GM12878 (cell line): Measurements from ENCODE around the gene CUZD1. TPM values are rescaled to one million over a fixed set of nuclear protein-coding genes. Genes with fewer than 3 reads are reported as not detected.

ENCODE experiments used
- ATAC-seq: fragments of 200-7000 bp; cut with Tn5 transposase; 3 replicates; pipeline ENCODE4 v1.9.1; 2020; ENCODE audit warnings: mild to moderate bottlenecking, moderate library complexity
- BruUV-seq: library from RNA; stranded (reverse); fragments of 400-500 nt; replicated peaks from 2 replicates; lab custom pipeline; 2021; lab: Mats Ljungman, UMichigan
- CTCF ChIA-PET: fragments of 300-600 bp; sonication (Branson Sonifier 250); formaldehyde crosslinking; extraction: SDS; loops from one replicate; lab custom pipeline; 2021; ENCODE audit warnings: inconsistent platforms; lab: Yijun Ruan, JAX
- POLR2A ChIA-PET: fragments of 350-600 bp; formaldehyde crosslinking; extraction: SDS; loops from one replicate; lab custom pipeline; 2021; ENCODE audit warnings: inconsistent platforms; lab: Charles Lee
- RAD21 ChIA-PET: fragments of 300-600 bp; sonication (Branson Sonifier 250); formaldehyde crosslinking; loops from one replicate; lab custom pipeline; 2023; ENCODE audit warnings: antibody characterized with exemption; ENCODE audit not compliant: unreplicated experiment; lab: Charles Lee
- SMC1A ChIA-PET: fragments of 300-600 bp; sonication (Branson Sonifier 250); formaldehyde crosslinking; loops from one replicate; lab custom pipeline; 2023; ENCODE audit not compliant: unreplicated experiment, uncharacterized antibody; lab: Charles Lee
- DNase-seq: peaks from one replicate; pipeline ENCODE4 v3.0.0-alpha.2; 2011; ENCODE audit warnings: low read depth, low spot score
- FAIRE-seq: peaks from 3 replicates; lab custom pipeline; 2011; peaks lifted over from hg19 to GRCh38; lab: Jason Lieb, UNC
- H2AFZ ChIP-seq: 2 replicates; pipeline ENCODE4 v1.6.0; 2011; ENCODE audit warnings: low read depth, low read length, control low read depth; ENCODE audit not compliant: control insufficient read depth
- H3K27ac ChIP-seq: 2 replicates; pipeline ENCODE4 v1.5.1; 2011; ENCODE audit warnings: control low read depth; ENCODE audit not compliant: control insufficient read depth, insufficient read depth
- H3K27me3 ChIP-seq, 2 experiments: replicated peaks in 1 of 2; 2 replicates each; pipeline versions ENCODE4 v1.6.0 to v1.6.1; 2011; ENCODE audit warnings: low read length in 1 of 2; ENCODE audit not compliant: control insufficient read depth in 2 of 2, insufficient read depth in 2 of 2
- H3K36me3 ChIP-seq, 2 experiments: 2 replicates each; pipeline ENCODE4 v1.5.1; 2011; ENCODE audit warnings: low read length in 1 of 2; ENCODE audit not compliant: control insufficient read depth in 2 of 2, insufficient read depth in 2 of 2
- H3K4me1 ChIP-seq: 2 replicates; pipeline ENCODE4 v1.6.1; 2011; ENCODE audit warnings: mild to moderate bottlenecking, low read length, moderate library complexity, mixed read lengths; ENCODE audit not compliant: control insufficient read depth, insufficient read depth
- H3K4me2 ChIP-seq: 2 replicates; pipeline ENCODE4 v1.6.0; 2011; ENCODE audit warnings: control low read depth; ENCODE audit not compliant: control insufficient read depth, insufficient read depth
- H3K4me3 ChIP-seq: fragments of 200-600 bp; sonication (generic); 2 replicates; pipeline ENCODE4 v1.5.1; 2016
- H3K79me2 ChIP-seq: 2 replicates; pipeline ENCODE4 v1.6.0; 2011; ENCODE audit warnings: low read length; ENCODE audit not compliant: control insufficient read depth, insufficient read depth
- H3K9ac ChIP-seq: 2 replicates; pipeline ENCODE4 v1.8.0; 2011; ENCODE audit warnings: low read length, control low read depth, mixed read lengths; ENCODE audit not compliant: control insufficient read depth, insufficient read depth
- H3K9me3 ChIP-seq: replicated peaks from 3 replicates; pipeline ENCODE4 v1.5.1; 2011; ENCODE audit warnings: mild to moderate bottlenecking, low read length; ENCODE audit not compliant: control insufficient read depth, insufficient read depth
- H4K20me1 ChIP-seq: 2 replicates; pipeline ENCODE4 v1.6.0; 2011; ENCODE audit not compliant: control insufficient read depth, insufficient read depth
- ASH2L ChIP-seq: fragments of 300-600, 200-600 bp; sonication (generic); IDR thresholded peaks from 2 replicates; pipeline ENCODE4 v1.6.1; 2017; ENCODE audit warnings: low read depth, mild to moderate bottlenecking, borderline replicate concordance
- CHD2 ChIP-seq: IDR thresholded peaks from 2 replicates; pipeline ENCODE4 v1.6.1; 2011; ENCODE audit warnings: low read depth, low read length, improper control_type of control experiment, borderline replicate concordance
- CREM ChIP-seq: IDR thresholded peaks from 2 replicates; pipeline ENCODE4 v1.6.1; 2014; ENCODE audit warnings: antibody characterized with exemption, low read depth
- CTCF ChIP-seq, 3 experiments: IDR thresholded peaks in 2 of 3; conservative IDR thresholded peaks in 1 of 3; 2 replicates each; pipeline ENCODE4 v1.5.1; 2011; ENCODE audit warnings: low read depth in 3 of 3, low read length in 3 of 3, mild to moderate bottlenecking in 3 of 3, control low read depth in 2 of 3, moderate library complexity in 2 of 3, inconsistent platforms in 1 of 3, mixed read lengths in 1 of 3; ENCODE audit not compliant: control insufficient read depth in 2 of 3, insufficient read depth in 1 of 3; ENCODE audit errors: extremely low read depth in 1 of 3
- IKZF2 ChIP-seq, 2 experiments: fragments of 450-650 bp; IDR thresholded peaks; 2 replicates each; pipeline ENCODE4 v1.6.1; 2017; ENCODE audit warnings: mild to moderate bottlenecking in 2 of 2, moderate library complexity in 2 of 2
- MTA2 ChIP-seq: fragments of 450-650 bp; IDR thresholded peaks from 2 replicates; pipeline ENCODE4 v1.6.1; 2016; ENCODE audit warnings: low read depth, mild to moderate bottlenecking, moderate library complexity
- MYB ChIP-seq: fragments of 150-350 bp; IDR thresholded peaks from 2 replicates; pipeline ENCODE4 v1.6.1; 2014; ENCODE audit warnings: mild to moderate bottlenecking, low read depth, low read length, borderline replicate concordance
- POU2F2 ChIP-seq: IDR thresholded peaks from 3 replicates; pipeline ENCODE4 v1.6.1; 2011; ENCODE audit warnings: low read depth, mild to moderate bottlenecking, low read length, borderline replicate concordance
- RB1 ChIP-seq: fragments of 450-650 bp; formaldehyde crosslinking; IDR thresholded peaks from 2 replicates; pipeline ENCODE4 v1.6.1; 2017; ENCODE audit warnings: mild to moderate bottlenecking, borderline replicate concordance
- RBBP5 ChIP-seq: fragments of 200-600 bp; sonication (generic); conservative IDR thresholded peaks from 2 replicates; pipeline ENCODE4 v1.6.1; 2016
- RELA ChIP-seq: fragments of 450-650 bp; IDR thresholded peaks from 2 replicates; pipeline ENCODE4 v1.8.0; 2014; ENCODE audit warnings: borderline replicate concordance; ENCODE audit not compliant: partially characterized antibody
- SMAD5 ChIP-seq: IDR thresholded peaks from 2 replicates; pipeline ENCODE4 v1.6.1; 2016; ENCODE audit warnings: antibody characterized with exemption, low read depth
- SMARCA5 ChIP-seq: fragments of 450-650 bp; IDR thresholded peaks from 2 replicates; pipeline ENCODE4 v1.6.1; 2017; ENCODE audit warnings: mild to moderate bottlenecking
- YBX1 ChIP-seq: fragments of 450-650 bp; IDR thresholded peaks from 2 replicates; pipeline ENCODE4 v1.6.1; 2016; ENCODE audit warnings: antibody characterized with exemption
- ZNF592 ChIP-seq: fragments of 450-650 bp; IDR thresholded peaks from 2 replicates; pipeline ENCODE4 v1.6.1; 2017; ENCODE audit warnings: mild to moderate bottlenecking, moderate library complexity
- WGBS: methylation state at CpG from one replicate; pipeline ENCODE4 v1.1.6; 2016; ENCODE audit warnings: low lambda C conversion rate; ENCODE audit not compliant: insufficient replicate concordance, insufficient coverage; ENCODE audit errors: missing lambda C conversion rate; 5-methylcytosine and 5-hydroxymethylcytosine counted together
- in situ Hi-C: fragments of 300-500 bp; cut with MboI; formaldehyde crosslinking; loops from 9 replicates; pipeline ENCODE4 v1.14.3; 2018; ENCODE audit warnings: mixed read lengths
- intact Hi-C: fragments of 100-400 bp; cut with micrococcal nuclease; formaldehyde crosslinking; loops from one replicate; pipeline ENCODE4 v1.14.2; 2022; ENCODE audit not compliant: unreplicated experiment
- polyA plus RNA-seq, 11 experiments: library from polyadenylated mRNA; depleted of rRNA in 4 of 11; unstranded in 6 of 11; stranded (reverse) in 5 of 11; fragments of >200 nt; fragmentation: Nextera tagmentation in 4 of 11; fragmentation: Illumina TruSeq in 1 of 11; extraction: Ambion mirVana in 4 of 11; extraction: Trizol in 1 of 11; gene quantifications; 1 replicate in 1 of 11; 2 replicates in 10 of 11; pipeline versions ENCODE4 v1.2.1 to v1.2.3, GENCODE V29; 2011 to 2016; ENCODE audit warnings: inconsistent platforms in 2 of 11, missing spikeins in 2 of 11, low read depth in 1 of 11
- total RNA-seq, 4 experiments: library from RNA; depleted of rRNA in 3 of 4; stranded (reverse); fragments of >200 nt in 3 of 4; fragmentation: Illumina TruSeq in 1 of 4; extraction: Trizol in 1 of 4; gene quantifications; 2 replicates each; pipeline versions ENCODE4 v1.2.1 to v1.2.3, GENCODE V29; 2013 to 2021

CUZD1 gene
- total and polyA plus RNA-seq, 10 of the 15 experiments (the other 5 are each of a cell fraction or from before 2014, with no cell fraction given), result 0.66 to 2.3 (median 1.5) TPM

GRCh38 chr10:122849090-122849489 lies 3.4 kb upstream of the CUZD1 start:
- no peak overlapping the region for H3K27ac ChIP-seq
- RAD21 ChIA-PET, result no interaction called here
- peaks cover 0 to 5% of the 10 kb centered on the region in 2 experiments for H3K36me3 ChIP-seq
- H3K79me2 ChIP-seq, result no peaks in the 10 kb centered on the region; the same call in 1 of the 2 replicates
- no peaks in the 10 kb centered on the region for H4K20me1 ChIP-seq
- ATAC-seq (no peak), FAIRE-seq (no peak), DNase-seq (no peak)
- POLR2A ChIA-PET, result no interaction called here
- CTCF ChIA-PET, result no interaction called here
- WGBS, result 97% methylated on average over 2 of the region's 2 CpGs
- SMC1A ChIA-PET, result interaction anchor here (0.6 kb wide), 1 partner anchor 10 kb away, joined by 3 read pairs; no protein-coding TSS in a partner anchor
- H3K9ac ChIP-seq, result no peak overlapping the region
- no peaks in the 10 kb centered on the region; the same call in 1 of the 2 replicates for H3K4me1 ChIP-seq
- H3K4me2 ChIP-seq, result no peak overlapping the region
- H2AFZ ChIP-seq, result no peak overlapping the region
- intact Hi-C loops, result no loop called here
- H3K4me3 ChIP-seq, result no peak overlapping the region
- in situ Hi-C loops, result no loop called here
- no TSS peak for BruUV-seq
- TF ChIP-seq YBX1 (no peak), MTA2 (no peak), RELA (no peak), CTCF (IDR thresholded peaks at IDR 0.05 in 2 of 3, conservative IDR thresholded peaks at IDR 0.05 in 1 of 3; ENCODE audit: control insufficient read depth in 2 of 3, extremely low read depth in 1 of 3, insufficient read depth in 1 of 3, low read depth in 3 of 3, low read length in 3 of 3) (no peak), ASH2L (no peak), MYB (no peak), CREM (no peak), RBBP5 (no peak), SMARCA5 (no peak), CHD2 (no peak), IKZF2 (IDR thresholded peaks at IDR 0.05) (no peak), POU2F2 (no peak), RB1 (no peak), ZNF592 (no peak), SMAD5 (no peak)
- no peaks in the 10 kb centered on the region for H3K9me3 ChIP-seq
- no peaks in the 10 kb centered on the region for H3K27me3 ChIP-seq
